Middle frontal gyrus (tissue), 1 donor: Measurements from ENCODE around the gene GJC2.

ENCODE experiments used
- DNase-seq: peaks from one replicate; pipeline ENCODE4 v3.0.0-alpha.2; 2015; ENCODE audit warnings: low spot score; ENCODE audit errors: extremely low spot score

The GJC2 gene

DNA sequence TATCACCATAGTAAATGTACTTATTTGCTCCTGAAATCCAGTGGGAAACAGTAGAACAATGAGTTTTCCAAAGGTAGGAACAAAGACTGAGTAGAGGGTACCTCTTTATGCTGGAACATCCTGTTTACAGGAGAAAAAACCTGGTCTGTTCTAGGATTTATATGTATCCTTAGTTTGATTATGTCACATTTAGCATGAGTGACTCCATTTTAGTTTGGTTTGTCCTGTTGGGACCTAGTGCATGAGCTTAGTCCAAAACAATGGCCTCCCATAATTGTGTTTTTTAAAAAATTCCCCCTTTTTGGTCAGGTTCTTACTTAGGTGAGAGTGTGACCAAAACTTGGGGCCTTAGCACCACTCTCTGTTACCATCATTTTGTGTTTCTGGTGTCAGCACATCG is 37.1 kb upstream of the GJC2 start:
- no peak for DNase-seq

DNA sequence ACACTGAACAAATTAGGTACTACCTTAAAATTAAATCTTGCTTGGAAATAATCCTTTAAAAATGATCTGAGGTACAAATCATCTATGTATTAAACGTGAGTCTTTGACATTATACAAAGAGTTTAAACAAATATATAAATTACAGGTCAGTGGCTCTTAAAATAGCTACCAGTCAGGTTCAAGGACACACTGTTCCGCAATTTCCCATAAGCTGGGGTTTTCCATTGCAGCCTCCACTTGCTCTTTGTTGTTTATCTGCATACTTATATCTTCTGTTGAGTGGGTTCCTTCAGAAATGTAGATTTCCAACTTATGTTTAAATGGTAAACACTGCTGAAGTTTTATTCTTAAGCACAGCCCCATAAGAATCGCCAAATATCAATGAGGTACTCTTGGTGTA is 34.9 kb upstream of the GJC2 start:
- DNase-seq = no peak

DNA sequence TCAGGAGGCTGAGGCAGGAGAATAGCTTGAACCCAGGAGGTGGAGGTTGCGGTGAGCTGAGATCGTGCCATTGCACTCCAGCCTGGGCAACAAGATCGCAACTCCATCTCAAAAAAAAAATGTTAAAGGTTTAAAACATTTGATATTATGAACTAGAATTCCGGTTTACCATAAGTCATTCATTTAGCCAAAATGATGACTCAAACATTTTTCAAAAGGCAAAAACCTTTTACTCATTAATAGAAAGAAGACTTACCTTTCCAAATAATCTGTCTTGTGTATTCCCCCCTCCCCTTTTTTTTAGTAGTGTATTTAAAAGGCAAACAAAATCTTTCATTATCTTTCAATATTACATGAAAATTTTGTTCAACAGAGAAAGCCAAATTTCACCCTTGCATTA is 32.4 kb upstream of the GJC2 start:
- no peak for DNase-seq

DNA sequence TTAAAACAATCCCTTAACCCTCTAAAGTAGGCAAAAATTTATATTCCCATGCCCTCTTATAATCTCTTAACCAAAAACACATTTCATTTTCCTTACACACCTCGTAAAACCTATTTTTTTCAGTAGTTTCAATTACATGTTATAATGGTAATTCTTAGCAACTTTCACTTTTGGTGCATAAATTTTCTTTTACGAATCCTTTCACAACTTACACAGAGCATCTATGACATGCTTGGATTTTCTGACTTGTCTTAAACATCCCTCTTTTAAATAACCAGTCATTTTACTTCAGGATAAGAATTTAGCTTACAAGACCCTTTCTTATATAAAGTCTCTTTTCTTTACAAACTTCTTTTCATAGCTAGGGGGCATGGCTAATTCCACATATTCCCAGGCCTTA is 31.7 kb upstream of the GJC2 start:
- no peak for DNase-seq

DNA sequence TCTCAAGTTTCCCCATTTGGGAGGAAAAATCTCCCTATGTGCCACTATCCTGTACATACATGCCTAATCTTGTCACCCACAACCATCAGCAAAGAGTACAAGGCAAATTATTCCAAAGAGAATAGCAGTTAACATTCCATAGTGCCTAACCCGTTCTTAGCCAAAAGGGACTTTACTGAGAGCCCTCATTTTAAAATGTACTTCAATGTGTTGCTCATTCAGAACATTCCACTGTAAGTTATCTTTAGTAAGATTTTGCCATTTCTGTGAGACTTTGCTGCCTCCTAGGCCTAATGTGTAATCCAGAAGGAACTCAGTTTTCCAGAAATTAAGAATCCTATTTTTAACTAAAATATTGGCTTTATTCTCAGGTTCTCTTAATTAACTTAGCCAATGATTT is 29.4 kb upstream of the GJC2 start:
- no peak for DNase-seq

DNA sequence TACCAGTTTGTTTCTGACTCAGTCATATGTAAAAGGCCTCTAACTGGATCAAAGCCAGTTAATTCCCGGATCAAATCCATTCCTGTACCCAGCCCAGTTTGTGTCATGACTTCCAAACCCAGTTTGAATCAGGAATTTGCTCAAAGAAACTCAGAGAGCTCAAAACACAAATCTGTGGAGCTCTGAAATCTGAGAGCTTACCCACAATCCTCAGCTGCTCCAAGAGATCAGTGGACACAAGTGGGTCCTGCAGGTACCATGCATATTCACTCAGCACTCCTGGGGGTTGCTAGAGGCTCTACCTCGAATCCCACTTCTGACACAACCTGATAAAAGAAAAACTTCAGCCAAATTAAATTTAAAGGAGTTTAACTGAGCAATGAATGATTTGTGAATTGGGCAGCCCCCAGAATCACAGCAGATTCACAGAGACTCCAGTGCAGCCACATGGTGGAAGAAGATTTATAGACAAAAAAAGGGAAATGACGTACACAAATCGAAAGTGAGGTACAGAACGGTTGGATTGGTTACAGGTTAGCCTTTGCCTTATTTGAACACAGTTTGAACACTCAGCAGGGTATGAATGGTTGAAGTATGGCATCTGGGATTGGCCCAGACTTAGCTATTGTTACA is 28.8 kb upstream of the GJC2 start:
- DNase-seq = no peak

DNA sequence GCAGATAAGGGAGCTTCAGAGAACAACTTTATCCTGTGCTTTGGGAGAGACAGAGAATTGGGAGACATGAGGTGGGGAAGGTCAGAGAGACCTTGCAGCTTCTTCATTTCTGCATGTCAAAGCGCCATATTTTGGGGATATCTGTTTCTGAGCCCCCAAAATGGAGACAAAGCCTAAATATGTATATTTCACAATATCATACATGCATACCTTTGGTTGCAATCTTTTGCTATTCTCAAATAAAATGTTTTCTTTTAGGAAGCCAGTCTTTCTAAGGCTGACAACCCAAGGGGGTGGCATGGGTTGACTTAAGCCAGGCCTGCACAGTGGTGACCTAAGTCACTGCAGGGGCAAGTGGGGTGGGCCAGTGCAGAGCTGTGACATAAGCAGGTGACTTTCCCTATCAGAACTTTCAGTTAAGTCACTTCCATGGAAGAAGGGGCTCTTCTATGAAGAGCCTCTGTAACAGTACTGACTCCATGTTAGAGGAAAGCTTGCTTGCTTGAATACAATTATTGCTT is 26.7 kb upstream of the GJC2 start:
- DNase-seq = no peak

DNA sequence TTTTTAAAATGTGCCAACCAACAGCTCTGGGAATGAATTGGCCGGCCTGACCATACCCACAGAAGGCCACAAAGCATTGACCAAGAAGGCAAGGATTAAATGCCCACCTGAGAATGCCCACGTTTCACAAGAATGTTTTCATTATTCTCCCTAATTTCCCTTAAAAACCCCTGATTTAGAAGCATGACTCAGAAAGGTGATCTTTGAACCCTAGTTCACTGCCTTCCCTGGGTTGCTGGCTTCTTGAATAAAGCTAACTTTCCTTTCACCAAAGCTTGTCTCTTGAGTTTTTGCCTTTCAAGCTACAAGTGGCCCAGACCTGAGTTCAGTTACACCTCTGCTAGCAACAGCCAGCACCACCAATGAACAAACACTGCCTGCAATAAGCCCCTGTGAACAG is 26.2 kb upstream of the GJC2 start:
- no peak for DNase-seq

DNA sequence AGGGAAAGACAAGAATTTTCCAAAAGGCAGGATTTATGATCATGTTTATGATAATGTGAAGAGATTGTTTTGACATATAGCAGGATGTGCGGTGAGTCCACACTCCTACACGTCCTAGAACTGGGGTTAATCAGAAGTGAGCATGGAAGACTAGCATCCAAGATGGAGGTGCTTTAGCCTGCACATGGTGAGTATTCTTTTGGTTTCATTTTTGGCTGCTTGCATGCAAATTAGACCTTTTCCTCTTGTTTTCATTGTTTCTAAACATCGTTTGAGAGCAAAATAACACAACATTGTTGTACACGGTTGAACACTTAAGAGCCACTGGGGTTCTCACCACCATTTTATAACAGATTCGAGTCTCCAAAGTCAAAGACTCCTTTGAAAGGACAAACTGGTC is 24.5 kb upstream of the GJC2 start:
- DNase-seq = no peak

DNA sequence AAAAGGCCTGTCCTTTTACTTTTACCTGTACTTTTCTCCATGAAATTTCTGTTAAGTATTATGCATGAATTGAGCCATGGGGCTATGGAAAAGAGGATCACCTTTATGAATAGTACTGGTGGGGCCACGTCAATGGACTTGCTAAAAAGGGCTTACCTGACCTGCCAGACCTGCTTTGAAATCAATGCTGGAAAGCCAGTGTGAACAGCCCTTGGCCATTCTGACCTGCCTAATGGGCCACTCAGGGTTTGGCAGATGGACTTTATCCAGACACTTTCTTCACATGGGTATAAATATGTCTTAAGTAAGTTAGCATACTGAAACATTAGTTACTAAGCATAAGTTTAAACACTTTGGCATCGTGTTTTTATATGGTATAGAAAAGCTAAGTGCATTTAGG is 18.0 kb upstream of the GJC2 start:
- no peak for DNase-seq

DNA sequence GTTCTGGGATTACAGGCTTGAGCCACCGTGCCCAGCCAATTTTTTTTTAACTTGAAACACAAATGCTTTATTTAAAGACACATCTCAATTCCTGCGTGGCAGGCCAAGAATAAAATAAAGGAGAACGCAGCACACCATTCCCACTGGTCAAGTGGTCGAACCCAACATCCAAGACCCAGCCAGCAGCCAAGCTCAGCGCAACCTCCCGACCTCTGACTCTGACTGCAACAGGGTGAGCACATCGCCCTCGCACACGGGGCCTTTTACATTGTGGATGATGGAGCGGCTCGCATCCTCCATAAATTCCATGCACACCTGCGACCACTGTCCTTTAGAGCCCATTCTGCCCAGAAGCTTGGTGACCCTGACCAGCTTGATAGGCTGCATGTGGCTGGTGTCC is 15.1 kb upstream of the GJC2 start:
- DNase-seq = no peak

DNA sequence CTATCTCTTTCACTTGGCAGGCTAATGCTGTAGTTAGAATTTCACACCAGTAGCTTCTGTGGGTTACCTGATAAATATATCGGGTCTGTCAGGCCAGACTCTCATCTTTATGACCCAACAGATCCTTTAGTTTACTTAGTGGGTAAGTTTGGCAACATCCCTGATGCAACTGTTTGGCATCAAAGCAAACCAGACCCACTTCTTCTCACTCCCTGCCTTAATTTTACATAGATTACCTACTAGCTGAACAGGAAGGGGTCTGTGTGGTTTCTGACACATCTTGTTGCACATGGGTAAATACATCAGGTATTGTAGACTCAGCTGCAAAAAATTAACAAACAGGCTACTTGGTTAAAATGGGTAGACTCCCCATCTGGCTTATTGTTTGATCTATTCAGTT is 12.8 kb upstream of the GJC2 start:
- DNase-seq = no peak

DNA sequence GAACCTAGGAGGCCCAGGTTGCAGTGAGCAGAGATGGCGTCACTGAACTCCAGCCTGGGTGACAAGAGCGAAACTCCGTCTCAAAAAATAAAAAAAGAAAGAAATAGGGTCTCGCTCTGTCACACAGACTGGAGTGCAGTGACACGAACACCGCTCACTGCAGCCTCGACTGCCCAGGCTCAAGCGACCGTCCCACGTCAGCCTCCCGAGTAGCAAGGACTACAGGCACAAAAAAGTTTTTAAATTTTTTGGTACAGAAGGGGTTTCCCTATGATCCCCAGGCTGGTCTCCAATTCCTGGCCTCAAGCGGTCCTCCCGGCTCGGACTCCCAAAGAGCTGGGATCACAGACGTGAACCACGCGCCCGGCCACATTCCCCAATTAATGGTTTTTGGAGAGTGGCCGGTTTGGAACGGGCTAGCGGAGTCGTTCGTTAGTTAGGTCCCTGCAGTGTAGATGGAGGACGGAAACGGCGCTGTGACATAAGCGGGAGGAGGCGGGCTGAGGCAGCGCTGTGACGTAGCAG is 10.3 kb upstream of the GJC2 start:
- DNase-seq = no peak

DNA sequence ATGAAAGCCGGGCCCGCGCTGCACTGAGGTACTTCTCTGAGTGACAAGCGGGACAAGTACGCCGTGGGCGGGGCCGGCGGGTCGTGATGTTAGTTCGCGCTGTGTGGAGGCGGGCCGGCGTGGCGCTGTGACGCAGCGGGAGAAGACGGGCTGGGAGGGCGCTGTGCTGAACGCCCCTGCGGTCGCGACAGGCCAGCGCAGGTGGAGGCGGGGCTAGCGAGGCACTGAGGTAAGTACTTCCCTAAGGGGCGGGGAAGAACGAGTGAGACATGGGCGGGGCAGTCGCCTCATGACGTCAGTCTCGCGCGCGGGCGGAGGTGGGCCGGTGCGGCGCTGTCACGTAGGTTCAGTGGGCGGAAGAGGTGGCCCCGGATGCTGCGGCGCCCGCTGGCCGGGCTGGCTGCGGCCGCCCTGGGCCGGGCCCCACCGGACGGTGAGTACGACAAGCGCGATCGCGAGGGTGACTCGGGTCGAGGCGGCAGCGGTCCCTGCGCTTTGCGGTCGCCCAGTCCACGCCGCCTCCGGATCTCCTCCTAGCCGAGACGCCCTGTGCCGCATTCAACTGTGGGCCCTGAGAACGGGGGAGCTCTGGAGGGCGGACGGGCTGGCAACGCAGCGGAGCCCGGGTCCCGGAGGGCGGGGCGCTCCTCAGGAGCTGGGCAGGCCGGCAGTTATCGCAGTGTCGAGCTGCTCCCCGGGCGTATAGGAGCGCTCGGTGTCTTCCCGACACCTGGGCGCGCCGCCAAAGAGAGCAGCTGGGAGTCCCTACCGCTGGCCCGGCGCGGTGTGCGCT is 9.6 kb upstream of the GJC2 start, which contains the start of gene GUK1:
Gene GUK1 (plus strand): TSS at position 349 of the 793 bp plus-strand sequence. CDS start 24 bp downstream, at position 373.
- DNase-seq = peak; percentile 93

DNA sequence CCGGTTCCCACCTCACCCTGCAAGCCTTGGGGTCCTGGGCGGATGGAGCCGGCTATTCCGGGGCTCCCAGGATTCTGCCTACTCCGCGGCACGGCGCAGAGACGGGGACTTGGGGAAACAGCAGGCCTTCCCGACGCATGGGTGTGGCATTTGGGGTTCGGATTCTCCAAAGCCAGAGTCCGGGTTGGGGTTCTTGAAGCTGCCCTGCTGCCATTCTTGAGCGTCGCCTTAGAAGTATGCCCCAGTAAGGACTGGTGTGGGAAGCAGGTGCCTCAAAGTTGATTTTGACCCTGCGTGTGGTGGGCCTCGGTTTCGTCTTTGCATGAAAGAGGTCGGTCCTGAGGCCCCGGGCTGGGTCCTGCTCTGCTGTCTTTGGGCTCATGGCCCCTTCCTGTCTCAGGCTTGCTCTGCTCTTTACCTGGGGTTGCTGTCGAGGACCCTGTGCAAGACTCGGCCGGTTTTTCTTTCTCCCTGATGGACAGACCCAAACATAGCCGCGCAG is 9.0 kb upstream of the GJC2 start:
- no peak for DNase-seq

DNA sequence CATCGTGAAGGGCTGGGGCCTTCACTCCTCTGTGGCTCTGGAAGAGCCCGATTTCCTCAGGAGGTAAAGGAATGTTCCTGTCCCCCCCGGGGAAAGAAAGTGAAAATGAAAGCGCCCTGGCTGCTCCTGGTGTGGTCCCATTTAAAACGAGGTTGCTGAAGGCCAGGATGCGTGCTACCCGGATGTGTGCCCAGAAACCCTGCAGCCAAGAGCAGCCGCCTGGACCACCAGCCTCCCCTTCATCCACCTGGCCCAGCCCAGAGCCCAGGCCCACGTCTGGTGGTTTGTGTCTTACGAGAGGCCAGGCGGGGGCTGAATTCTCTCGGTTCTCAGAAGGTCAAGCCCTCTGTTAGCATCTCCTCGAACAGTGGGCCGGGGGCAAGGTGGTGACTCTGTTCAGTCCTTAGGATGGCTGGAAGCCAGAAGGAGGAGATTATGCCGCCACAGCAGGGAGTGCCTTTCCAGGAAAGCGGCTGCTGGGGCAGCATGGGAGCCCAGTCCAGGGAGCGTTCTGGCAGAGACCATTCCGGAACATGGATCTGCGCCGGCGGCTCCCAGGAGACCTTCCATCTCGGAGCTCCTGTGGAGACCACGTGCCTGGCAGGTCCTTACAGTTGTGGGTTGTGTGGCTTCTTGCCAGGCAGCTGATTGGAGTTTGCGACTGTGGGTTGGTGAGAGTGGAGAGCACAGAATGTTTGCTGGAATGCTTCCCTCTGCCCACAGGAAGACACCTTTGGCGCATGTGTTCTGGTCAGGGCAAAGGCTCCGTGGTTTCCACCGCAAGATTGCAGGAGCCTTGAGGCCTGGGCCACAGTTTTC is 8.3 kb upstream of the GJC2 start:
- no peak for DNase-seq

DNA sequence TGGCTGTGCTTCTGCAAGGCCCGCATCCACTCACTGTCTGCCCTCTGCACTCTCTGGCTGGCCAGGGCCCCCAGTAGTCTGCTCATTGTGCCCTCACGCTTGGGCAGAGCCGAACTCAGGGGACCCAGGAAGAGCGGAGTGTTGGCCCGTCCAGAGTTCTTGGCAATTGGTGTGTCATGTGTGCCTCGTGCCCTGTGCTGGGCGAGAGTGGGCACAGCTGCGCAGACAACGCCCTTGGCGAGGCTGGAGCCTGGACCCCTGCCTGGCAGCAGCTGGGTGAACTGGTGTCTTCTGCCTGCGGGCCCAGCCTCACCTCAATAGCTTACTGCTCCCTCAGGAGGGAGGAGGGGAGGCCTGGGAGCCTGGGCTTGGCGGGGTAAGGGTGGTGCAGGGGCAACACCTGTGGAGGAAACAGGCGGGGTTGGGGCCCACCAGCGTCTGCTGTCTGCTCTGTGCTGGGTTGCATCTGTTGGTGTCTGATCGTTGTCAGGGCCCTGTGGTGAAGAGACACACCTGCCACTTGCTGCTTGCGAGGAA is 7.5 kb upstream of the GJC2 start:
- no peak for DNase-seq

DNA sequence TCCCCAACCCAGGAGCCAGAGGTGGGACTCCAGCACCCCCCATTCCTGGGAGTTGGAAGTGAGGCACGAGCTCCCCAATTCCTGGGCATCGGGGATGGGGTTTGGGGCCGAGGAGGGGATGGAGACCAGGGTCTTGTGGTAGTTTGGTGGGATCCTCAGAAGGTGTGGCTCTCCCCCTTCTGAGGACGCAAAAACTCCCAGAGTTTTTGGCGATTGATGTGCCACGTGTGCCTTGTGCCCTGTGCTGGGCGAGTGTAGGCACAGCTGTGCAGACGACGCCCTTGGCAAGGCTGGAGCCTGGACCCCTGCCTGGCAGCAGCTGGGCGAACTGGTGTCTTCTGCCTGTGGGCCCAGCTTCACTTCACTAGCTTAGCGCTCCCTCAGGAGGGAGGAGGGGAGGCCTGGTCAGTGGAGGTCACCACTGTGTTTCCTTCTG is 7.0 kb upstream of the GJC2 start:
- DNase-seq = no peak

DNA sequence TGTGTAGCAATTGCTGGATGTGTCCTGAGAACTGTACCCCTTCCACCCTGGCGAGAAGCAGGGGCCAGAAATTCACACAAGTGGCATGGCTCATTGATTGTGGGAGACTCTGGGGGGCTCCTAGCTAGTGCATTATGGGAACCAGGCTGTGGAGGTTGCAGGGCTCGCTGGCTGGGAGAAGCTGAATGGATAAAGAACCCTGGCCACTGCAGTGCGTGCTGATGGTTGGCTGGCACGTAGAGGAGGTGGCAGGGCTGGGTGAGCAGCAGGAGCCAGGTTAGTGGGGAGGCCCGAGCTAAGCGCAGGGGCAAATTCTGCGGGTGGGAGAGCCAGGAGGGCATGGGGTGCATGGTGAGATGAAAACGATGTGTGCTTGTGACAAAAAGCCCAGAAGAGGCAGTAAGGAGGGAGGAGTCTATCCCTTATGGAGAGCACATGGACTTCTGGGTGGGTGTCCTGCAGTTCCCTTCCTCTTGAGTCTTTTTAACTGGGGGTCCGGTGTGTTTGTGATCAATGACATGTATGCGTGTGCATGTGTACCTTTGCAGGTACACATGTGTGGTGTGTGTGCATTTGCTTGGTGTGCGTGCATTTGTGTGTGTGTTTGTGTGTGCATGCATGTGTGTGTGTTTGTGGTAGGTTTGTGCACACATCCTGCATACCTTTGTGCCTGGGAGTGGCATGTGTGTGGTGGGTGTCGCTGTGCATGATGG is 6.1 kb upstream of the GJC2 start:
- DNase-seq = no peak

DNA sequence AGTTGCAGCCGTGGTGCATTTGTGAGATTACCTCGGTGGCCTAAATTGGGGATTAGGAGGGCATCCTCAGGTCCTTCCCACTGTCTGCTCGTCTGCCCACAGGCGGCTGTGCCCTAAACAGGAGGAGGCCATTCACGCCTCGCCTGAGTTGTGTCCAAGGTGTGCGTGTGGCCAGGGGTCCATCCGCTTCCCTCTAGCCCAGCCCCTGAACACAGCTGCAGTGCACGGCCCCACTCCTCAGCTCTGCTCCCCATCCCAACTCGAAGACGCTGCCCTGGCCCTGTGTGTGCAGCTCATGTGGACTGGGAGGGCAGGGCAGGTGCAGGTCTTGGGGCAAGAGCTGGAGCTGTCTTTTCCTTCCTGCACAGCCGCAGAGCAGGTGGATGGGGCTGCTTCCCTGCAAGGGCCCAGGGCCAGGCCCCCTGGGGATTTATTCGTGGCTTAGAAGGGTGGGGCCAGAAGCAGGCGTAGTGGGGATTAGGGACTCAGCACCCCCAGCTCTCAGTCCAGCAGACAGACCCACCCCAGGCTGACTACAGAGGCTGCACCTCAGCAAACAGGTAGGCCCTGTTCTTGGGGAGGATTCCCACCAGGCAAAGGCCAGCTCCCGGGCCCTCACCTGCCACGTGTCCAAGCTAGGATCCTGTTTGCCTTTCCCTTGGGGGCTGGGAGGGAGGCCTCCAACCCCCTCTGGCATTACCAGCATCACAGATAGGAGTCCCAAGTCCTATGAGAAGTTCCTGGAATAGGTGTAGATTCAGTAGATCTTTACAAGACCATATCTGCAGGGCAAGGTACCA is 5.3 kb upstream of the GJC2 start:
- DNase-seq = no peak
